Central memory CD8-positive, alpha-beta T cell (primary cell): ENCODE results near the gene DNAJC16.
"Not testable (repeated sequence)": the region's sequence is repeated elsewhere in the genome, so short reads cannot be mapped to it uniquely, and the experiment has no call there.

ENCODE experiments used
- ATAC-seq: fragments of 150-1000 bp; cut with Tn5 transposase; replicated peaks from 2 replicates; pipeline ENCODE4 v1.10.0; 2022; ENCODE audit warnings: mild to moderate bottlenecking, moderate FRiP score, moderate number of reproducible peaks; ENCODE audit not compliant: poor library complexity, severe bottlenecking; ENCODE audit errors: extremely low read depth
- DNase-seq, 2 donors: peaks; one replicate each; pipeline ENCODE4 v3.0.0; 2021; ENCODE audit warnings: low spot score in 2 of 2
- H3K27ac Mint-ChIP-seq: one replicate; pipeline ENCODE4 v1.8.0; 2022; ENCODE audit warnings: low read depth, mild to moderate bottlenecking, moderate library complexity, mixed read lengths
- H3K27me3 Mint-ChIP-seq: one replicate; pipeline ENCODE4 v1.8.0; 2022; ENCODE audit warnings: mixed read lengths
- H3K36me3 Mint-ChIP-seq: one replicate; pipeline ENCODE4 v1.8.0; 2022; ENCODE audit warnings: mild to moderate bottlenecking, moderate library complexity, mixed read lengths; ENCODE audit not compliant: insufficient read depth
- H3K4me1 Mint-ChIP-seq: one replicate; pipeline ENCODE4 v1.8.0; 2022; ENCODE audit warnings: mixed read lengths
- H3K4me3 Mint-ChIP-seq: one replicate; pipeline ENCODE4 v1.8.0; 2022; ENCODE audit warnings: mild to moderate bottlenecking, moderate library complexity, mixed read lengths
- H3K9me3 Mint-ChIP-seq: one replicate; pipeline ENCODE4 v1.8.0; 2022; ENCODE audit warnings: mixed read lengths

The DNAJC16 gene

DNA sequence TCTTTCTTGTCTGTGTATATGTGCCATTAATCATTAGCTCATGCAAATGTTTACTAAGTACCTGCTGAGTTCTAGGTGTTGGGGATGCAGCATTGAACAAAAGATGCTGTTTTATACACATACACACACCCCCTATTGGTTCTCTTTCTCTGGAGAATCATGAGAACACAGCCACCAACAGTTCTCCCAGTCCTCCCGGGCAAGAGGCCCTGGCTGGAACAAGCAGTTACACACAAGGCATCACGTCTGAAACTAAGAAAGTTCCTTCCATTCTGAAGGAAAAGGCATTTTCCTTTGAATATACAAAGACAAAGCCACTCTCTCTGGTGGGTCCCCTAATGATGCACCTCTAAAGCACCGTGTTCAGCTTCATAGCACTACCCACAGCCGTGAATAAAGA, 13.5 kb upstream of the DNAJC16 start:
- H3K4me1 Mint-ChIP-seq: peaks cover 17% of the 10 kb centered on the region
- ATAC-seq (no peak), DNase-seq (no peak)
- no peaks in the 10 kb centered on the region for H3K27me3 Mint-ChIP-seq
- peaks cover 9% of the 10 kb centered on the region for H3K36me3 Mint-ChIP-seq
- H3K4me3 Mint-ChIP-seq: no peak overlapping the region
- no peak overlapping the region for H3K27ac Mint-ChIP-seq
- no peaks in the 10 kb centered on the region for H3K9me3 Mint-ChIP-seq

GRCh38 chr1:15513919-15514318, 12.7 kb upstream of the DNAJC16 start:
- DNase-seq: no peak
- peaks cover 17% of the 10 kb centered on the region for H3K4me1 Mint-ChIP-seq
- H3K9me3 Mint-ChIP-seq: no peaks in the 10 kb centered on the region
- H3K36me3 Mint-ChIP-seq: peaks cover 13% of the 10 kb centered on the region
- no peak overlapping the region for H3K4me3 Mint-ChIP-seq
- H3K27ac Mint-ChIP-seq: no peak overlapping the region
- no peak for ATAC-seq
- no peaks in the 10 kb centered on the region for H3K27me3 Mint-ChIP-seq

DNA sequence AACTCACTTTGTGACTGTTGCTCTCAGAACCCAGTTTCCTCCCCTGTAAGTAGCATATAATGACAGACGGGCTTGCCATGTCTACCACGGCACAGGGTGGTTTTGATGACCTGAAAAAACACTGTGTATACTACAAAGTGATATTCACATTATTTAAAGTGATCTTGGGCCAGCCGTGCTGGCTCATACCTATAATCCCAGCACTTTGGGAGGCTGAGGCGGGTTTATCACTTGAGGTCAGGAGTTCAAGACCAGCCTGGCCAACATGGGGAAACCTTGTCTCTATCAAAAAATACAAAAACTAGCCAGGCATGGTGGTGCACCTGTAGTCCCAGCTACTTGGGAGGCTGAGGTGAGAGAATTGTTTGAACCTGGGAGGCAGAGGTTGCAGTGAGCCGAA, 12.1 kb upstream of the DNAJC16 start:
- H3K4me3 Mint-ChIP-seq, H3K9me3 Mint-ChIP-seq, H3K27ac Mint-ChIP-seq, ATAC-seq, DNase-seq, H3K27me3 Mint-ChIP-seq: not testable (repeated sequence)
- peaks cover 17% of the 10 kb centered on the region for H3K4me1 Mint-ChIP-seq
- H3K36me3 Mint-ChIP-seq: peaks cover 13% of the 10 kb centered on the region

DNA sequence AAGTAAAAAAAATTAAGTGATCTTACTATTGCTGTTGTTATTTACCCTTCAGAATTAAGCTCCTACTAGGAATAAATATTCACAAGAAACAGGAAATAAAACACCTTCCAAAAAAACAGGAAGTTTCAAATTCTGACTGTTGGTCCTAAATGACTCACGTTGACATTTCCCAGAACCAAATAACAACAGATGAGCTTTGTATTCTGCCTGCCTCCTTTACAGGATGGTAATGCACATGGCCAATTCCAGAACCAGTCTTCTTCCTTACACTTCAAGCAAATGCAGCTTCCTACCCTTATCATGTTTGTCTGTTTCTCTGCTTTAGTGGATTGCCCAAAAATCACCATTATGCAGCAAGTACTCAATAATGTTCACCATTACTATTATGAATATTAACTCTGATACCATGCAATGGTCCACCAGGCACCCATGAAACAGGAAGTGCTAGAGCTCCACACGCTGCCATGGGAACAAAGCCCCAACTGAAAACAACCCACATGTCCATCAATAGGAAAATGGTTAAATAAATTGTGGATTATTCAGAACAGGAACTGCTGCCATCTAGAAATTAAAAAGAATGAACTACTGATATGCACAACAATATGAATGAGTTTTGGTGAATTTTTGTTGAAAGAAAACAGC, 11.5 kb upstream of the DNAJC16 start:
- Mint-ChIP-seq H3K4me3 (no peak overlapping the region), H3K36me3 (peaks cover 13% of the 10 kb centered on the region), H3K9me3 (no peaks in the 10 kb centered on the region), H3K4me1 (peaks cover 17% of the 10 kb centered on the region), H3K27me3 (no peaks in the 10 kb centered on the region), H3K27ac (no peak overlapping the region)
- ATAC-seq (no peak), DNase-seq (no peak)

DNA sequence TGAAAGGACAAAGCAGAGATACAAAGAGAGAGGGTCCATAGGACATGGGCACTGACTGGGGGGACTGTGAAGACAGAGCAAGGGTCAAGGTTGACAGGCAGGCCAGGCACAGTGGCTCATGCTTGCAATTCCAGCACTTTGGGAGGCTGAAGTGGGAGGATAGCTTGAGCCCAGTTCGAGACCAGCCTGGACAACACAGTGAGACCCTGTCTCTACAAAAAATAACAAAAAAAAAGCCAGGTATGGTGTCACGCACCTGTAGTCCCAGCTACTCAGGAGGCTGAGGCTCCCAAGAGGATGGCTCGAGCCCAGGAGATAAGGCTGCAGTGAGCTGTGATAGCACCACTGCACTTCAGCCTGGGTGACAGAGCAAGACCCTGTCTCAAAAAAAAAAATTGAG, 7.0 kb upstream of the DNAJC16 start:
- Mint-ChIP-seq H3K27me3 (no peaks in the 10 kb centered on the region), H3K4me3 (no peak overlapping the region), H3K27ac (no peak overlapping the region), H3K36me3 (peaks cover 16% of the 10 kb centered on the region), H3K4me1 (peaks cover 18% of the 10 kb centered on the region), H3K9me3 (no peaks in the 10 kb centered on the region)
- no peak for DNase-seq
- no peak for ATAC-seq

GRCh38 chr1:15521206-15521906, 5.3 kb upstream of the DNAJC16 start:
- not testable (repeated sequence) for H3K9me3 Mint-ChIP-seq, ATAC-seq, DNase-seq, H3K27ac Mint-ChIP-seq, H3K27me3 Mint-ChIP-seq, H3K4me3 Mint-ChIP-seq
- Mint-ChIP-seq H3K36me3 (peaks cover 21% of the 10 kb centered on the region), H3K4me1 (peaks cover 26% of the 10 kb centered on the region)

GRCh38 chr1:15522551-15522950, 4.1 kb upstream of the DNAJC16 start:
- H3K4me3 Mint-ChIP-seq: no peak overlapping the region
- DNase-seq (no peak), ATAC-seq (no peak)
- H3K27me3 Mint-ChIP-seq: no peaks in the 10 kb centered on the region
- H3K27ac Mint-ChIP-seq: no peak overlapping the region
- peaks cover 32% of the 10 kb centered on the region for H3K4me1 Mint-ChIP-seq
- H3K9me3 Mint-ChIP-seq: no peaks in the 10 kb centered on the region
- peaks cover 21% of the 10 kb centered on the region for H3K36me3 Mint-ChIP-seq

DNA sequence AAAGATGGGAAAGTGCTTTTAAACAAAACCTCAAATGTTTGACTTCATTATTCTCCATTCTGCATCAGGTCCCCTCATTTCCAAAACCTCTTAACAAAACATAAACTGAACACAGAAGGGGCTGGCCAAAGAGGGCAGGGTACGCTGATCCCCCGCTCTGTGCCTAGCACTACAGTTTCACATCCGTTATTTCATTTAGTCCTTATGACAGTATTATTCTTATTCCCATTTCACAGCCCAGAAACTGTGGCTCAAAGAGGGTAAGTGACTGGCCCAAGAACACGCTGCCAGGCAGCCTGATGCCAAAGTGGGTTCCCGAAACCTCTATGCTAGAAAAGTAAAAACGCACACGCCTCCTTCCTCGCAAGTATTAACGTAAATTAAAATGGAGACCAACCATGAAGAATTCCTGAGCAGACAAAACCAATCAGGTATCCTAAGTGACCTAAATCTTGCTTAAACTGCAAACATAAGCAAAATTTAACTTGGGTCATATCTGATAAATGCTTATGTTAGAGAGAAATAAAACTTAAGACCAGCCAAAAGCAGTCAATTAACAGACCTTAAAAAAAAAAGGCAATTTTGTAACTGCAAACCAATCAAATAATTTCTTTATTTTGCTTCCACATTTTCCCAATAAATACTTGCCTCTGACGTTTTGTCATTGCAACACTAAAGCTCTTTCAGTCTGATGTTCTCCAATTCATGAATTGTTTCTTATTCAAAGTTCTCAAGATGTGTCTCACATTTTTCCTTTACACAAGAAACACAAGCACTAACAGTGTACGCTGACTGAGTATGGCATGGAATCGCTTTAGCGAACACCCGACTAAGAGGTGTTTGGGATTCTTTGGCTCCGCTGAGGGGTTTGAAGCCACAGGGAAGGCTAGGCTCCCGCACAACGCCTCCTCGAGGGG, 3.3 kb upstream of the DNAJC16 start:
- Mint-ChIP-seq H3K4me3 (peak overlapping the region; percentile 82), H3K27me3 (no peaks in the 10 kb centered on the region), H3K9me3 (no peaks in the 10 kb centered on the region), H3K4me1 (peaks cover 39% of the 10 kb centered on the region), H3K27ac (peak overlapping the region; percentile 98), H3K36me3 (peaks cover 17% of the 10 kb centered on the region)
- ATAC-seq (no peak), DNase-seq (no peak)

GRCh38 chr1:15524021-15524282, 2.7 kb upstream of the DNAJC16 start, which contains the start of gene CASP9:
Gene CASP9, minus strand, starts transcription at chr1:15524215. Its CDS starts 15 bp downstream, at chr1:15524200.
- Mint-ChIP-seq H3K9me3 (no peaks in the 10 kb centered on the region), H3K27ac (peak within 1 kb of the TSS; percentile 98), H3K36me3 (peaks cover 15% of the 10 kb centered on the region), H3K4me3 (peak within 1 kb of the TSS; percentile 82), H3K4me1 (peaks cover 42% of the 10 kb centered on the region), H3K27me3 (no peaks in the 10 kb centered on the region)
- DNase-seq (no peak), ATAC-seq (peak; percentile 5)

- peaks cover 43% of the 10 kb centered on the region for H3K4me1 Mint-ChIP-seq
- H3K36me3 Mint-ChIP-seq: peaks cover 15% of the 10 kb centered on the region
- no peaks in the 10 kb centered on the region for H3K27me3 Mint-ChIP-seq
- H3K9me3 Mint-ChIP-seq: no peaks in the 10 kb centered on the region
- peak; percentile 99 to 100 for DNase-seq
- peak; percentile 56 for ATAC-seq
- peak overlapping the region; percentile 98 for H3K27ac Mint-ChIP-seq
- peak overlapping the region; percentile 82 for H3K4me3 Mint-ChIP-seq
Measured at GRCh38 chr1:15524283-15525049, 2.2 kb upstream of the DNAJC16 start.

- ATAC-seq (peak; percentile 57), DNase-seq (no peak)
- peaks cover 15% of the 10 kb centered on the region for H3K36me3 Mint-ChIP-seq
- peak overlapping the region; percentile 82 for H3K4me3 Mint-ChIP-seq
- no peaks in the 10 kb centered on the region for H3K27me3 Mint-ChIP-seq
- no peaks in the 10 kb centered on the region for H3K9me3 Mint-ChIP-seq
- peaks cover 43% of the 10 kb centered on the region for H3K4me1 Mint-ChIP-seq
- peak overlapping the region; percentile 98 for H3K27ac Mint-ChIP-seq
Measured at GRCh38 chr1:15525050-15526020, 1.3 kb upstream of the DNAJC16 start.
